HG02870 (cell line): Measurements from ENCODE around the gene GRIK1.

Experiments
- ATAC-seq: cut with Tn5 transposase; IDR thresholded peaks from one replicate; pipeline ENCODE4 v1.9.1; 2021; ENCODE audit warnings: mild to moderate bottlenecking, moderate library complexity; ENCODE audit not compliant: unreplicated experiment

GRIK1 gene

DNA sequence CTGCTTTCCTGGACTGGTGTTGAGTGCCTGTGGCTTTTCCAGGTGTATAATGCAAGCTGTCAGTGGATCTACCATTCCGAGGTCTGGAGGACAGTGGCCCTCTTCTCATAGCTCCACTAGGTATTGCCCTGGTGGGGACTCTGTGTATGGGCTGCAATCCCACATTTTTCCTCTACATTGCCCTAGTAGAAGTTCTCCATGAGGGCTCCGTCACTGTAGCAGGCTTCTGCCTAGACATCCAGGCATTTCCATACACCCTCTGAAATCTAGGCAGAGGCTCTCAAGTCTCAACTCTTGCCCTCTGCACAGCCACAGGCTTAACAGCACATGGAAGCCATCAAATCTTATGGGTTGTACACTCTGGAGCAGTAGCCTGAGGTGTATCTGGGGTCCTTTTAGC, 107.6 kb downstream of the GRIK1 start:
- ATAC-seq: no peak

DNA sequence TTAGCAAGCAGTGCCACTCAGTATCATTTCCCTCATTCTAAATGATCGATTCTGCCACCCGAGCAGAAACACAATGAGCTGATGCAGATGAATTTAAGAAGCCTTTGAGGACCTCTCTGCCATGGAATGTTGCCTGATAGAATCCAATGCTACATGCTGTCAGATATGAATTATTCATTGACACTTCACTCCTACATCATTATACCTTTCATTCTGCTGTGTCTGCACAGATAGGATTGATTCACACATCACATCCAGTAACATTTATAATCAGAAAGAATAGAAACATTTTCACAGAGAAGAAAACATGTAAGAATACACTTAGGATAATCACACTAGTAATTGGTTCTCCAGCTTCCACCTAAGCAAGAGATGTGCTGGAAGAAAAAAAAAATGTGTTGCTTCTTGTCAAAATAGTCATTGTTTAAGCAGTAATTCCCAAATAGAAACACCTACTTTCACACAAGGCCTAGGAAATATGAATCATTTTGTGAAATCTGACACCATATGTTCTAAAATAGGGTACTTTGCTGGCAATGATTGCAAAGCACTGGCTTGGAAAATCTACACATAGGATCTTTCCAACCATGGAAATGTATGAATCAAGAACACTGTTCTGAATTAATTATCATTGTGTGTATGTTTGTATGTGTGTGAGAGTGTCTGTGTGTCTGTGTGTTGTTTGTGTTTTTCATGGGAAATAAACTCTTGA, 110.1 kb downstream of the GRIK1 start:
- no peak for ATAC-seq

DNA sequence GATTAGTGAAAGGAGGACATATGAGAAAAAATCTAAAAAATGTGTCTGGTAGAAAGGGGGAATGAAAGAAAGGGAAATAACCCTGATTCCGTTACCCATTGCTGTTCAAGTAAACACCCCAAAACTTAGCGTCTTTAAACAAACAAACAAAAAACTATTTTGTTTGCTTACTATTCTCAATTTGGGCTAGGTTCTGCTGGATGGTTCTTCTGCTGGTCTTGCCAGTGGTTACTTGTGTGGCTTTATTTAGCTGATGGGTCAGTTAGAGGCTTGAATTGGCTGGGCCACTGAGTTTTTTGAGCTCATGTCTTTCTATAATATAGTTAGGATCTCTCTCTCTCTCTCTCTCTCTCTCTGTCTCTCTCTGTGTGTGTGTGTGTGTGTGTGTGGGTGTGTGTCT, 112.1 kb downstream of the GRIK1 start:
- ATAC-seq: no peak

GRCh38 chr21:29827236-29827635, 112.6 kb downstream of the GRIK1 start:
- ATAC-seq: no peak

DNA sequence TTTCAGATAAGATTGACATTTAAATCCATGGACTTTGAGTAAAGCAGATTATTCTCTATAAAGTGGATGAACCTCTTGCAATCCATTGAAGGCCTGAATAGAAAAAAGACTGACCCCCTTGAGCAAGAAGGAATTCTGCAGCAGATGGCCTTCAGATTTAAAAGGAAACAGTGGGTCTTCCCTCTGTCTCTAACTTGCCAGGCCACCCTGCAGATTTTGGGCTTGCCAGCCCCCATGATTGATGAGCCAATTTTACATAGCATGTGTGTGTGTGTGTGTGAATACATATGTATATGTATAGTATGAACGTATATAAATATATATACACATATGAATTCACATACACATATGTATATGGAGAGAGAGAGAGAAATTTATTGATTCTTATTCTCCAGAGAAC, 113.4 kb downstream of the GRIK1 start:
- ATAC-seq: no peak

GRCh38 chr21:29825936-29826335, 113.9 kb downstream of the GRIK1 start:
- no peak for ATAC-seq

- no peak for ATAC-seq
Measured at GRCh38 chr21:29825345-29825744, 114.5 kb downstream of the GRIK1 start.

DNA sequence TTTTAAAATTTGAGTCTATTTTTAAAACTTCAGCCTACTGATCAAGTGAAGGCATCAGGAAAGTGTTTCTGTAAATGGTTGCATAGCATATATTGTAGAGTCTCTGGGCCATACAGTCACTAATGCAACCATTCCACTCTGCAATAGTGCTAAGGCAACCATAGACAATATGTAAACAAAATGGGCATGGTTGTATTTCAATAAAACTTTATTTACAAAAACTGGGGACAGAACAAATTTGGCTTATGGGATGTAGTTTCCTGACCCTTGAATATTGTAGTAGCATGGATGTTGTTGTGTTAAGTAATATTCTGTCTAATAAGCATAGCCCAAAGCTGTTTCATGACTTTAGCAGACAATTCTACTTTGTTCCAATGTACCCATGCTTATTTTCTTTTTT, 117.7 kb downstream of the GRIK1 start:
- no peak for ATAC-seq

DNA sequence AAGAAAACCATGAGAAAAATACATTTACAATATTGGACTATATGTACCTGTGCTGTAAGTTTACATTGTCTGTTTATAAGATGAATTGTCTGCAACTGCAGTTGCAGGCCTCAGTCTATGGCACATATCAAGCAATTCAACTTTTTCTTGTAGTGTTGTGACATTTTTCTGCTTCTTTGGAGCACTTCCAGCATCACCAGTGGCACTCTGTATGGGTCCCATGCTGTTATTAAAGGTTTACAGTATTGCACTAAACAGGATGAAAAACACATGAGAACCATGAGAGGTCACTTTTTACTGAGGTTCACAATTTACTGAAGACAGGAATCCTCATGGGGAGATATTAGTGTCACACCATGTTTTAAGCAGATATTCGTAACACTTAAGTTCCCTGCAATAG, 118.6 kb downstream of the GRIK1 start:
- ATAC-seq: no peak

DNA sequence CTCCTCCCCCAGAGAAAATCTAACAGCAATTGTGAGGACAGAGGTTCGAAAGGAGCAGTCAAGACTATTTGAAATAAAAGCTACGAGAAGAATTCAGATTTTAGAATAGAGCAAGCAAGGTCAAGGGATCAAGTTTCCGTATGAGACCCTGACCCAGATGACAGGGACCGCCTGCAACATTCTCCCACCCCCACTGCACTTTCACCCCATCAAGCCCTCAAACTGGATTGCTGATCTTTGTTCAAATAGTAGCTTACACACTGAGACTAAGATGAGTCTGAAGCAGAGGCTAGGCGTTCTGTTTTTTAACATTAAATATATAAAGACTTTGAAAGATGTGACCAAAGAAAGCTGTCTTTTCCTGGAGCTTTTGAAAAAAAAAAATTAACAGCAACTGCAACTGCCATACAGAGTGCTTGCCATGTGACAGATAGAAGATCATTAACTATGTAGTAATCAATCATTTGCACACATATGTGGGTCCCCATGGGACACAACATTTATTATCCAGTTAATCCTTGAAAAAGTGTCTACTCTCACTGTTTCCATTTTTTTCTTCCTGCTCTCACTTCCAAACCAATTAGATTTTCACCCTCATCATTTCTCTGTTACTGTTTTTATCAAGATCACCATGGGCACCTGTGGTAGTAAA, 120.0 kb downstream of the GRIK1 start:
- ATAC-seq: no peak

DNA sequence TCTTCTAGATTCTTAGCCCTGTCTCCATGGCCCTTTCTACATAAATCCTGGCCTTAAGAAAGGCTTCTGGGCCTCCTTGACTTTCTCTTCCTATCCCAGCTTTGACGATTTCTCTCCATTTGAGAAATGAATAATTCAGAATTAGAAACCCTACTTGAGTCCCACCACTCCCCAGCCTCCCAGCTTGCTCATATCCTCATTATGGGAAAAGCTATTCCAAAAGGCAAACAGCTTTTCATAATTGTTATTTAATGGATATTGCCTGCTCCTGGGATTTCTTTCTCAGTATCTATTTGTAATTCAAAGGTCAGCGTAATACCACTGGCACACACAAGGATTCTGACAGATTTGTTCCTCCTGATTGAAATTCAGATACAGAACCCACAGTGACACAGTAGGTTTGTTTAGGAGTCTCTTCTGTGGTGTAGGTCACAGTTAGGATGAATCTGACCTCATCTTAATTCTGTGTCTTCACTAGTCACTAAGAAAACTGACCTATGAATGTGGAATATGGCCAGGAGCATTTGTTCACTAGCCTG, 121.3 kb downstream of the GRIK1 start:
- no peak for ATAC-seq

DNA sequence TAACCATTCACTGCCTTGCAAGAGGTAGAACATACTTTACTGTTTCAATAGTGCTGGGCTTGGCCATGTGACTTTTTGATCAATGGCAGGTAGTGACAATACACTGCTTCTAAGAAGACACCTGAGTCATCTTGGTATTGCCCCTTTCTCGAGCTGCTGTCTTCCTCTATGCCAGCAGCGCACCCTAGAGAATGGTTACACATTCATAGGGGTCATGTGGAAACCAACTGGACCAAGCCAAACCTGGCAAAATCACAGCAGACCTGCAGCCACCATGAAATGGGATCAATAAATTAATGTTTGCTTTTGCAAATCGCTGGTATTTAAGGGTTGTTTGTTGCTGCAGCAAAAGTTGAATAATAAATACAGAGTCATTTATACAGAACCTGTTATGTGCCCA, 122.3 kb downstream of the GRIK1 start:
- no peak for ATAC-seq

DNA sequence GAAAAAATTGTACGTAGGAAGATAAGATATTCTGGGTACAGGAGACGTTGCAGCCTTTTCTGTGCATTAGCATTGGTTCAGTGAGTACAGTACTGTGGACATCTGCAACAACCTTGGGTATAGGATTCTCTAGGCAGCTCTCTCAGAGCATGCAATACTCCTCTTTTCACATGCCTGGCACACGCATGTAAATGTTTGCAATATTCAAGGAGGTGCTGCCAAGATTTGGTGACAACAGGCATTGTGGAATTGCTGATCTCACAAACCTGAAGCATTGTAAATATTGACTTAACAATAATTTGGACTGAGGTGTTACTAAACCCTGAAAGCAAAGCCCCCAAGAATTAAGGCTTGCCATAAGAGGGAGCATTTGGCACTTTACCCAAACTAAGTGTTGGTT, 126.8 kb downstream of the GRIK1 start:
- no peak for ATAC-seq

- no peak for ATAC-seq
Measured at GRCh38 chr21:29810871-29811270, 128.9 kb downstream of the GRIK1 start.

DNA sequence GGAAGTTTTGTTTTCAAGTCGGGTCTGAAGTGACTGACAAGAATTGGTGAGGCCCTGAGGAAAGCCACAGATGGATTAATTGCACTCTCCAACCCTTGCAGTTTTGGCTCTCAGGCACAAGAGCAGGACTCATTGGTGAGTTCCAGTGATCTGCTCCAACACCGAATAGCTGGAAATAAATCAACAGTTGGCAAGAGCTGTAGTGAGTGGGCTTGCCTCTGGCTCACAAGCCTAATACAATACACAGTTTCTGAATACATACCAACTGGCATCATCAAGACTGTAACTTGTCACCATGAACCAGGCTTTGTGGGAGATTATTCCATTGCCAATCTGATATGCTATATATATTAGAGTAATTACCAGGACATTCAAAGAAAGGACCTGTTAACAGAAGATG, 131.6 kb downstream of the GRIK1 start:
- ATAC-seq: no peak

DNA sequence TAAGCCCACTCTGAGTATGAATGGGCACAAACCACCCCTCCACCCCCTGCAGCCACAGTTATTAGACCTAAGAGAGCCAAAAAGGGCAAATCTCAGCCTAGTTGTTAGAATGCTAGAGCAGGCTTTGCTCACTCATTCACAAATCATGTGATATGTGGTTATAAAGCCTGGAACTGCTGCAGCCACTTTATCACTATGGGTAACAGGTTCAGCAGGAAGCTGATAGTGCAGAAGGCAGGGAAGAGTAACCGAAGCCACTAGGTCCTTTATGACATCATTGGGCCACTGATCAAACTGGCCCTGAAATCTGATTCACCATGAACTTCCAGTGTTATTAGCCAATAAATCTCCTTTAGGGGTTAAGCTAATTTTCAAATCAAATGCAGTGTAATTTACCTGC, 134.7 kb downstream of the GRIK1 start:
- ATAC-seq: no peak

- no peak for ATAC-seq
Measured at GRCh38 chr21:29803191-29803590, 136.6 kb downstream of the GRIK1 start.

DNA sequence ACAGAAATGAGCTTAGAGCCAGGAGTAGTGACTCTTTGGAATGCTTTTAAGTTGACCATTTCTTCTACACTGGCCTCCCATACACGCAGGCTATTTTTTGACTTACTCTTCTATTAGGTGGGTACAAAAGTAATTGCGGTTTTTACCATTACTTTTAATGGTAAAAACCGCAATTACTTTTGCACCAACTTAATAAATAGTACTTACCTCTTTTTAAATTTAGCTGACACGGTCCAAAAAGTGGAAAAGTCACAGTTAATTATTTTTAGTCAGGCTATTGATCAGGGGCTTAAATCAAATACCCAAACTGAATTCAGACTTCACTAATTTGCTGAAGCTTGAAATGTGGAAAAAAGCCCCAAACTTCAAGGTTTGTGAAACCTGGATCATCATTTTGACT, 138.7 kb downstream of the GRIK1 start:
- no peak for ATAC-seq

DNA sequence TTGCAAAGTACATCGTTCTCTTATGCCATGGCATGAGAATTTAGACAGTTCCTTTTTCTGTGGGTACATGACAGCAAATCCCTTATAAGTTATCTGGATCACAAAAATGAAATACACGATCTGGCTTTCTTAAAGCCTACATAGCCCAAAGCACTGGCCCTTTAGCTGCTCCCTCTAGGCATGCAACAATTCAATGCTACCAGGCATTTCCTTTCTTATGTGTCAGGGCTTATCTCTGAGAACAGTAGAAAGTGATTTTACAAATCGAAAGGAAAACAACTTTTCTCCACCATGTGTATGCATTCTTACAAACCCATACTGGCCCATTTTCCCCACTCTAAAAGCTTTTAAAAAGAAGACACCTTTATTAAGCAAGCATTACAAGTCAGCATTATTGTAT, 139.7 kb downstream of the GRIK1 start:
- no peak for ATAC-seq

DNA sequence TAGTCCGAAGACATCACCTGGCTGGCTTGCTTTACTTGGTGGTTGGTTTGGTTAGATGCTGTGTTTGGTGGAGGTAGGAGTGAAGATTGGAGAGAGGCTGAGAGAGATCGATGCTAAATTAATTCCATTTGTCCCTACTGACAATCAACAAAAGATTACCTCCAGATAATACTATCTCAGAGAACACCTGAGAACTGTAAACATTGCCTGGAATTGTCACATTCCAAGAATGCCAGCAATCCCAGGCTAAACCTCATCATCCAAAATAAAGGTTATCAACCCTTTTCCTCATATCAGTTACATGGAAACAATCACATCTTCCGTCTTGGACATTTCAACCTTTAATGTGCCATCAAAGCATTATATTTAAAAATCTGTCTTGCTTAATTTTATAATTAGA, 141.0 kb downstream of the GRIK1 start:
- no peak for ATAC-seq

DNA sequence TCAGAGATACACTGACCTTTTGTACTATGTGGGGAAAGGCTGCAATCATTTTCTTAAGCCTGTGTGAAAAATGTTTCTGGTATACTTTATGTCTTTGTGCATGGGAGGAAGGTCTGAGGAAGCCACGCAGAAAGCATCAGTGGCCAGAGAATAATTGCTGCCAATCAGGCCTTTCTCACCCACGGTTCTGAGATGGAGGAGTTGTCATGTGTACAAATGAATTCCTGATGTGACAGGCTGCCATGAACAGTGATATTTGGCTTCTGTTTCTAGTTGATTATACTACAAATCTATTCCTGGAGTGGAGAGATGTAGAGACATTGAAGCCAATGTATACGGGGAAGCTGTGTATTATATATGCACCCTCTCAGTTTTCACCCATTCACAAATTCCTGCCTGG, 142.6 kb downstream of the GRIK1 start:
- ATAC-seq: no peak

DNA sequence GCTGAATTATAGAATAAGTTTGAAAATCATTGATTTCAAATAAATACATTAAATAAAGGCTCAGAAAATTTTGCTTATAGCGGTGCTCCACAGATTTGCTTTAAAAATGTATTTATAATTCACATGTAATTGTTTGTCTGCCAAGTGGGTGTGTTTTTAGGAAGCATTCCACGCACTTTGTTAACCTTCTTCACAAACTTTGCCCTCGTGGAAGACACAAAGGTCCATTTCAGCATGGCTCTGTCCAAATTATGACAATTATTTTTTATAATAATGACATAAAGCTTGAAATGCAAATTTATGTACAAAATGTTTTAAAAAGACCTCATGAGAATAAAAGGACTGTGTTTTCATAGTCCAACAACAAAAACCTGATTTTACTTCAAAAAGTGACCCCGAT, 146.1 kb downstream of the GRIK1 start:
- no peak for ATAC-seq

- no peak for ATAC-seq
Measured at GRCh38 chr21:29789393-29789792, 150.4 kb downstream of the GRIK1 start.
